ENCODE results near the gene HYAL4.

The HYAL4 gene

DNA sequence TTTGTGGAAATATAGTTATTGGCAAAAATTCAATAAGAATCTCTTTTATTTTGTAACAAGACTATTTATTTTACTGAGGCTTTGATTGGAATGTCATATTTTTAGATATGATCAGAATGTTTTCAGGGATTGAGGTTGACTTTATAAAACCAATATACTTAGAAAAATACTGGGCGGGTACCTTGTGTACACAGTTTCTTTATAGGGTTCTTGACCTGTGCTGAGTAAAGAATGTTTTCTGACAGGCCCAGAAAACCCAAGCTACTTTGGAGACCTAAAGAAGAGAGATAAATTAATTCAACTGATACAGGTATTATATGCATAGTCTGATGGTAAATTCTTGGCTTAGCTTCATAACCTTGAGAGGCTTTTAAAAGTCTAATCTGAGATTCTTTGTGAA, 56.1 kb downstream of the HYAL4 start:
- no peak for DNase-seq (ENCODE audit: low read depth in 2 of 2)

DNA sequence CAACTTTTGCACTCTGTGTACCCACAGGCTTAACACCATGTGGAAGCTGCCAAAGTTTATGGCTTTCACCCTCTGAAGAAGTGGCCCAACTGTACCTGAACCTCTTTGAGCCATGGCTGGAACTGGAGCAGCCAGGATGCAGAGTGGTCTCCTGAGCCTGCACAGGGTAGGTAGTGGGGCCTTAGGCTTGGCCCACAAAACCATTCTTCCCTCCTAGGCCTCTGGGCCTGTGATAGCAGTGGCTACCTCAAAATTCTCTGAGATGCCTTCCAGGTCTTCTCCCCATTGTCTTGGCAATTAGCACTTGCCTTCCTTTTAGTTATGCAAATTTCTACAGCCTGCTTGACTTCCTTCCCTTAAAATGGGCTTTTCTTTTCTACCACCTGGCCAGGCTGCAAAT, 60.7 kb downstream of the HYAL4 start:
- DNase-seq (ENCODE audit: low read depth in 2 of 2), result no peak

DNA sequence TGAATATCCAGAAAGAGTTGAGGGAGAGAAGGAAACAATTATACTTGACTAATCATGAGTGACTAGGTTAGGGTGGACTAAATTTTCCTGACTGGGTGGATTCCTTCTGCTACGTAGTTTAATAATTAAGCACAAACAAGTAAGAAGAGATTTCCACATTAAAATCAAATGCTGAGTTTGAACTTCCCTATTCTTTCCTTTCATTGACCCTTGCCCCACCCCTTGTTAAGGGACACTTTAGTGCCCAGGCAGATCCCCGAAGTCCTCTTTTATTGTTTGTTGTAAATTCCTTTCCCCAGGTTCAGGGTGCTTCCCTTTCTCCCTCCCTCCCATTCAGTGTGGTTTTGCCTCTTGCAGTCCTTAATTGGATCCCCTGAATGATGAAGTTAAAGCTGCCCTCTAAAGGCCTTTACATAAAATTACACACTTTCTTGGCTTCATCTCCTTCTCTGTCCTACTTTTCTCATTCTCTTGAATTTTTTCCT, 71.3 kb downstream of the HYAL4 start:
- DNase-seq (ENCODE audit: low read depth in 2 of 2), result no peak

DNA sequence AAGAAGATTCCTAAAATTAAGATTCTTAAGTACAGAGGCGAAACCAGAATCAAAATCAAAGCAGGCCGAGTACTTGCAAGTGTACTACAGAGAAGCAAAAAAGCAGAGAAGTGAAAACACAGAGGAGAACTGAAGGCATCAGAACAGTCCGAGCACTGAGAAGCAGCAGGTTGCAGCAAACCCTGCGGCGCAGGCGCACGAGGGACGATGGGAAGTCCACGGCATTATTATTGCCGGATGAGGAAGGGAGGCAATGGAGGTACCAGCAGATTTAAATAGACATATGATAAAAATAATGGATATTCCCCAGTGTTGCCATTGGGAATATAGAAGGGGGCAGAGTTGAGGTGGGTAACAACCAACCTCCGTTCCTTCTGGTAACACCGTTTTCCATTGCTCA, 72.9 kb downstream of the HYAL4 start:
- DNase-seq (ENCODE audit: low read depth in 2 of 2), result no peak

DNA sequence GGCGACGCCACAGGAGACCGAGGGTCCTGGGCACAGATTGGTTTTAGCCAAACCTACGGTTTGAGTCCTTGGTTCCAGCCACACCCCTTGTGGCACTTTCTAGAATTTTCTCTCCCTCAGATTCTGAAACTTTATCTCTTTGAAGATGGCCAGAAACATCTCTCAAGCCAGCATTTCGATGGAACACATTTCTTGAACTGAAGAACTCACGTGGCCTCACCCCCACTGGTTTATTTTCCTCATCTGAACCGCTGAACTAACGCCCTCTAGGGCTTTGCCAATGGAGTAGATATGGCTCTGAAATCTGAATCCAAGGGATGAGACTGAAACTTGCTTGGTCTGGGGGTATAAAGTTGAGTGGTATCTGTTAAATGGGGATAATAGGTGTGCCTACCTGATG, 73.3 kb downstream of the HYAL4 start:
- DNase-seq (ENCODE audit: low read depth in 2 of 2), result no peak

DNA sequence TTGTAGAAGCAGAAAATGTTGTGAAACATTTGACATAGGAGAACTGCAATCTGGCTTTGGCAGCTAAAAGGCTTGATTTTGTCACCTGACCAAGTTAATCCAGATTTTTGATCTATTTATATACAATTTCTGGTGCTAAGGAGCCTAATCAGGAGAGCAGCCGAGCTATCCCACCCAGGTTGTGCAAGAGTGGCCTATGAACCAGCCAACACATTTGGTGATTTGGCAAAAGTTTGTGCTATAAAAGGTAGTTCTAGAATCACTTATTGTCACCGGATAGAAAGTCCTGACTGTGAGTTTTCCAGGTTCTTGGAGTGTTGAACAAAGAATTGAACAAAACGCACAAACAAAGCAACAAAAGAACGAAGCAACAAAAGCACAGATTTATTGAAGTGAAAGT, 78.6 kb downstream of the HYAL4 start:
- no peak for DNase-seq (ENCODE audit: low read depth in 2 of 2)

DNA sequence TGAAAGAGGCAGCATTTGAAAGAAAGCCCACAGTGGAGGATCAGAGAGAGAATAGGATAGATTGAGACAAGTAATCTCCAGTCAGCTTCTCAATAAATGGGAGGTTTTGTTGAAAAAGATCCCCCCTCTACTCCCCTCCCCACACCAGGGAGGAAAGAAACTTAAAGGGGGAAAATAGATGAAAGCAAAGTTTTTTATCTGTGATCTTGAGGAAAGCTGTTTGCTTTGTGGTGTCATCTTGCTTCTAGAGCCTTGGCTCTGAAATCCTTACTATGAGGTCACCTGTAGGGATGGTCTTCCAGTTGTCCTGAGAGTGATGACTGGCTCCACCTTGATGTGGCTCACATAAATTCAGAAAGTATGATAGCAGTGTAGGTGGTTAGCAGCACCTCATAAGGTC, 80.0 kb downstream of the HYAL4 start, which contains the start of gene SPAM1:
Gene SPAM1 (plus strand): TSS at position 301 of the 400 bp plus-strand sequence. CDS start 28,330 bp downstream, outside the sequence.
- no peak for DNase-seq (ENCODE audit: low read depth in 2 of 2)

Data from stimulated activated CD8-positive, alpha-beta memory T cell treated with anti-CD3 and anti-CD28 coated beads, Interleukin-7, amount 100 ng/mL, for 4 hours (primary cell).